GM19328 (cell line): Measurements from ENCODE around the gene TAX1BP1.

Source experiments
- ATAC-seq: cut with Tn5 transposase; IDR thresholded peaks from one replicate; pipeline ENCODE4 v1.9.1; 2021; ENCODE audit warnings: mild to moderate bottlenecking, moderate library complexity; ENCODE audit not compliant: unreplicated experiment

The TAX1BP1 gene

DNA sequence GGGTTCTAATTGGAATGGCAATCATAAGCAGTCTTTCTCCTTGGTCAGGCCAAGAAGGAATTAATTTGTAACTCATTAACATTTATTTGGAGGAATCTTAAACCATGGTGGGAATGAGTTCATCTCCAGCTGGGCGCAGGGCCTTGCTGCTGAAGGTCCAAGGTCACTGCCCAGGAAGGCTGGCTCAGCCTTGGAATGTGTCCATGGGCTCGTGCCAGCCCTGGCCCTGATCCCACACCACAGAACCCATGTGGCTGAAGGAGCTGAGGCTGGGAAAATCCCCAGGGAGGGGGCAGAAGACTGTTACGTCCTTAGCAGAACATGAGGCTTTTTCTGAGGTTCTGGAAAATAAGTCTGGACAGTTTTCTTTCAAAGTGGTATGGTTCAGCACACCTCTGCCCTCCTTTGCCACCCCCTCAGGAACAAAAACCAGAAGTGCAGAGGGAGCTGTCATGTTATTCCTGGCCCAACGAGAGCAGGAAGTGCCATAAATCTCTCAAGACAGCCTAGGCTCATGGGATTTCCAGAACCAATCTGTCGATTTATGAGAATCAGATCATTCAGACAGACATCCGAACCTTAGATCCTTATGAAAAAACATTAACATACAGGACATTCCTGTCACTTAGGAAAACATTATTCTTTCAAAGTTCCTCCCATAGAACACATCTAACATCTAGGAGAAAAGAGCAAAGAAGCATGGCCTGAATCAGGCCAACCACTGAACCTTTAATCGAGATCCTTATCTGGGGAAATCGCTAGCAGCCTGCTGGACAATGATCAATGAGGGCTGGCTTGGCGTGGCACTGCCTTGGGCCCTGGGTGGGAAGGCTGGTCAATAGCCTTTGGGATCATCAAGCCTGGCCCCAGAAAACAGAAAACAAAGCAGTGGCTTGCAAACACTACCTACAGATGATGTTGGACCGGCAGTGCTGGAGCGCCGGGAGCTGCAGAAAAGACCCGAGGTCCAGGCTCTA lies 134.3 kb downstream of the TAX1BP1 start:
- ATAC-seq = no peak

DNA sequence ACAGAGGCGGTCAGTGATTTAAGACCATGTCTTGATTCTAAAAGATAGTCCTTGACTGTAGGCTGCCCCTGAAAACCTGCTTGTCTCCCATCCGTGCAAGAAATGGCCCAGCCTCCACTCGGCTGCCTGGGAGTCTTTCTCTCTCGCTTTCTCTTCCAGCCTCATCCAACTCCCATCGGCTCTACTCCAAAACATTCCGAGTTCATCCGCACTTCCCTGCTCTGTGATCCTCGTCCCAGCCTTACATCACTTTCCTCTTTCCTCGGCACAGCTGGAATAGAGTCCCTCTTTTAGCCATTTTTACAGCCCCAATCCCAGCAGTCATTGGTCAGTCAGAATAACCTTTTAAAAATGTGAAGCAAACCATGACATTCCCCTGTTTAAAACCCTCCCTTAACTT lies 135.1 kb downstream of the TAX1BP1 start:
- no peak for ATAC-seq

DNA sequence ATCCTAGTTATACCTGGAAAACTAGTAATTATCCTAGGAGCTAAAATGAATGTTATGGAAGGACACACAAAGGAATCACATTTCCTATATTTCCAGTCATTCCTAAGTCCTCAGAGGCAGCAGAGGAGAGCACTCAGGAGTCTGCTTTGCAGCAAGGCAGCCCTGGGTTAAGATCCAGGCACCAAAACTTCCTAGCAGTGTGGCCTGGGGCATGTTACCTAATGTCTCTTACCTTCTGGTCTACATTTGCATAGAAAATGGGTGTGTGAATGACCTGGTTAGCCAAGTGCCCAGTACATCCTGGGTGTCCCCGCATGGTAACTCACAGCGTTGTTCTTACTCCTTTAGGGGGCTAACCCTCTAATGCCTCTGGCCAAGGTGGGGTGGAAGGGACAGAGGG lies 135.9 kb downstream of the TAX1BP1 start:
- ATAC-seq = no peak

DNA sequence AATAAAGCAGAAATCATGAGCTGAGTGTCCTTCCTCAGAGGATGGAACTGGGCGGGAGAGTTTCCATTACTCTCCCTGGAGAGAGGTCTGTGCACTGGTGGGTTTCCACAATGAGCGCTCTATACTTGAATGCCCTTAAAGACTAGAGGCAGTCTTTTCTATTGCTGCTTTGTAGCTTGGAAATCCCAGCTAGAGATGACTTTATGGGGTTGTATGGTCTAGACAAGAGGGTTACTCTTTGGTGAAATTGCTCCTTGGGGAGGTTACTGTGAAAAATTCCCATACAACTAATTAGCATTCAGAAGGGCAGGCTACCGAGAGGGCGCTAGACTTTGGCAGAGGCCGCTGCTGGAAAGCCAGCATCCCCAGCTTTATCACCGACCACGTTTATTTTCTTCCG lies 136.8 kb downstream of the TAX1BP1 start:
- no peak for ATAC-seq
